Chondrocyte (in vitro differentiated cells): ENCODE data around the gene AKR1B15. TPM values are rescaled to one million over a fixed set of nuclear protein-coding genes. Genes with fewer than 3 reads are reported as not detected.
"Not testable (repeated sequence)": the region's sequence is repeated elsewhere in the genome, so short reads cannot be mapped to it uniquely, and the experiment has no call there.

Source experiments
- DNase-seq: peaks from one replicate; pipeline ENCODE4 v3.0.0; 2021; ENCODE audit warnings: mixed read lengths, low spot score
- H3K27ac Mint-ChIP-seq: one replicate; pipeline ENCODE4 v1.8.0; 2021; ENCODE audit warnings: mild to moderate bottlenecking, moderate library complexity, mixed read lengths; ENCODE audit not compliant: unreplicated experiment
- H3K27me3 Mint-ChIP-seq: 2 replicates; pipeline ENCODE4 v1.8.0; 2021; ENCODE audit warnings: low read depth, mixed read lengths
- H3K36me3 Mint-ChIP-seq: 2 replicates; pipeline ENCODE4 v1.8.0; 2021; ENCODE audit warnings: low read depth, mixed read lengths
- H3K4me1 Mint-ChIP-seq: 2 replicates; pipeline ENCODE4 v1.8.0; 2021; ENCODE audit warnings: low read depth, mild to moderate bottlenecking, mixed read lengths
- H3K4me3 Mint-ChIP-seq: one replicate; pipeline ENCODE4 v1.8.0; 2021; ENCODE audit warnings: mild to moderate bottlenecking, moderate library complexity, mixed read lengths; ENCODE audit not compliant: unreplicated experiment
- H3K9me3 Mint-ChIP-seq: 2 replicates; pipeline ENCODE4 v1.8.0; 2021; ENCODE audit warnings: low read depth, mixed read lengths
- CTCF ChIP-seq: fragments of 200-600 bp; sonication (generic); IDR thresholded peaks from 2 replicates; pipeline ENCODE4 v1.5.0; 2021; ENCODE audit warnings: antibody characterized with exemption, mild to moderate bottlenecking, moderate library complexity
- total RNA-seq: library from RNA; stranded (reverse); gene quantifications from 3 replicates; pipeline ENCODE4 v1.2.1, GENCODE V29; 2021

AKR1B15 gene
- total RNA-seq, 1 donor from 2014 or later: not detected

GRCh38 chr7:134554417-134554966 is 5.6 kb downstream of the AKR1B15 start:
- no peak for TF ChIP-seq CTCF

GRCh38 chr7:134557391-134557790 is 8.5 kb downstream of the AKR1B15 start:
- Mint-ChIP-seq H3K4me1 (peaks cover 3% of the 10 kb centered on the region), H3K9me3 (peaks cover 4% of the 10 kb centered on the region), H3K4me3 (no peak overlapping the region), H3K27me3 (peaks cover 5% of the 10 kb centered on the region), H3K36me3 (no peaks in the 10 kb centered on the region), H3K27ac (peak overlapping the region; percentile 20)
- no peak for DNase-seq
- TF ChIP-seq CTCF: no peak

More at GRCh38 chr7:134554417-134554966, 5.6 kb downstream of the AKR1B15 start:
- peaks cover 17% of the 10 kb centered on the region for H3K27me3 Mint-ChIP-seq
- no peak overlapping the region for H3K27ac Mint-ChIP-seq
- DNase-seq: no peak
- H3K36me3 Mint-ChIP-seq: no peaks in the 10 kb centered on the region
- no peak overlapping the region for H3K4me3 Mint-ChIP-seq
- H3K9me3 Mint-ChIP-seq: no peaks in the 10 kb centered on the region
- H3K4me1 Mint-ChIP-seq: peaks cover 9% of the 10 kb centered on the region

GRCh38 chr7:134558370-134558769 is 9.5 kb downstream of the AKR1B15 start:
- Mint-ChIP-seq H3K27me3 (peaks cover 5% of the 10 kb centered on the region), H3K36me3 (no peaks in the 10 kb centered on the region), H3K4me3 (no peak overlapping the region), H3K27ac (no peak overlapping the region), H3K4me1 (peaks cover 12% of the 10 kb centered on the region), H3K9me3 (peaks cover 4% of the 10 kb centered on the region)
- TF ChIP-seq CTCF: no peak
- DNase-seq: no peak

- H3K36me3 Mint-ChIP-seq, H3K9me3 Mint-ChIP-seq, H3K27me3 Mint-ChIP-seq, DNase-seq, H3K4me3 Mint-ChIP-seq: not testable (repeated sequence)
- peaks cover 22% of the 10 kb centered on the region for H3K4me1 Mint-ChIP-seq
- peak overlapping the region; percentile 41 for H3K27ac Mint-ChIP-seq
Measured at GRCh38 chr7:134561616-134562015, 12.7 kb downstream of the AKR1B15 start.

- Mint-ChIP-seq H3K27ac (peak overlapping the region; percentile 41), H3K4me1 (peaks cover 22% of the 10 kb centered on the region), H3K4me3 (no peak overlapping the region), H3K36me3 (peaks cover 1% of the 10 kb centered on the region), H3K27me3 (peaks cover 9% of the 10 kb centered on the region), H3K9me3 (peaks cover 4% of the 10 kb centered on the region)
- DNase-seq: no peak
- TF ChIP-seq CTCF: no peak
Measured at GRCh38 chr7:134562136-134562535, 13.2 kb downstream of the AKR1B15 start.

GRCh38 chr7:134563398-134563749 is 14.5 kb downstream of the AKR1B15 start:
- not testable (repeated sequence) for H3K9me3 Mint-ChIP-seq, DNase-seq, H3K4me3 Mint-ChIP-seq, H3K36me3 Mint-ChIP-seq, H3K27ac Mint-ChIP-seq
- peaks cover 11% of the 10 kb centered on the region for H3K27me3 Mint-ChIP-seq
- H3K4me1 Mint-ChIP-seq: peaks cover 22% of the 10 kb centered on the region
